Natural killer cell (primary cell): ENCODE results near the gene TPD52L2. TPM values are rescaled to one million over a fixed set of nuclear protein-coding genes. Genes with fewer than 3 reads are reported as not detected.

Source experiments
- ATAC-seq, 3 donors: fragments of 150-1000 bp in 2 of 3; fragments of 200-7000 bp in 1 of 3; cut with Tn5 transposase; 1 replicate in 1 of 3; 2 replicates in 2 of 3; pipeline ENCODE4 v1.10.0; 2021; ENCODE audit warnings: mild to moderate bottlenecking in 2 of 3, moderate library complexity in 2 of 3
- DNase-seq, 2 donors: peaks; one replicate each; pipeline versions ENCODE4 v3.0.0 to v3.0.0-alpha.2; 2013 to 2021; ENCODE audit warnings: mixed read lengths in 1 of 2
- H3K27ac ChIP-seq: one replicate; pipeline ENCODE4 v1.5.1; 2013; ENCODE audit warnings: mild to moderate bottlenecking, low read length
- H3K27me3 ChIP-seq: one replicate; pipeline ENCODE4 v1.6.1; 2013; ENCODE audit warnings: low read length; ENCODE audit not compliant: control insufficient read depth, insufficient read depth
- H3K36me3 ChIP-seq: one replicate; pipeline ENCODE4 v1.6.1; 2013; ENCODE audit warnings: low read length; ENCODE audit not compliant: control insufficient read depth, insufficient read depth
- H3K4me1 ChIP-seq: one replicate; pipeline ENCODE4 v1.6.1; 2013; ENCODE audit warnings: low read length; ENCODE audit not compliant: control insufficient read depth, insufficient read depth
- H3K4me3 ChIP-seq: one replicate; pipeline ENCODE4 v1.5.1; 2013; ENCODE audit warnings: low read length
- H3K9me3 ChIP-seq: one replicate; pipeline ENCODE4 v1.6.1; 2013; ENCODE audit warnings: low read length; ENCODE audit not compliant: control insufficient read depth, insufficient read depth
- H3K27ac Mint-ChIP-seq, 2 donors: one replicate each; pipeline ENCODE4 v1.8.0; 2022; ENCODE audit warnings: mild to moderate bottlenecking in 2 of 2, mixed read lengths in 2 of 2, moderate library complexity in 1 of 2
- H3K27me3 Mint-ChIP-seq, 2 donors: one replicate each; pipeline ENCODE4 v1.8.0; 2022; ENCODE audit warnings: low read depth in 2 of 2, mixed read lengths in 2 of 2
- H3K36me3 Mint-ChIP-seq: one replicate; pipeline ENCODE4 v1.8.0; 2022; ENCODE audit warnings: mixed read lengths
- H3K4me1 Mint-ChIP-seq, 2 donors: one replicate each; pipeline ENCODE4 v1.8.0; 2022; ENCODE audit warnings: mixed read lengths in 2 of 2
- H3K4me3 Mint-ChIP-seq: one replicate; pipeline ENCODE4 v1.8.0; 2022; ENCODE audit warnings: mild to moderate bottlenecking, moderate library complexity, mixed read lengths
- H3K9me3 Mint-ChIP-seq, 2 donors: one replicate each; pipeline ENCODE4 v1.8.0; 2022; ENCODE audit warnings: mixed read lengths in 2 of 2
- WGBS: methylation state at CpG from one replicate; pipeline ENCODE4 v1.1.7; 2013; ENCODE audit warnings: missing lambda C conversion rate; ENCODE audit not compliant: insufficient coverage; 5-methylcytosine and 5-hydroxymethylcytosine counted together
- intact Hi-C: fragments of 100-400 bp; cut with micrococcal nuclease; formaldehyde crosslinking; loops from one replicate; pipeline ENCODE4 v1.14.2; 2022
- total RNA-seq, 4 donors: library from RNA; stranded (reverse); fragments of 120-200 nt in 1 of 4; gene quantifications; one replicate each; pipeline versions ENCODE4 v1.2.3 to v1.2.4, GENCODE V29; 2013 to 2022
- TF ChIP-seq, protein P1 (sequence below): fragments of 200-600 bp; IDR thresholded peaks from one replicate; pipeline ENCODE4 v1.8.0; 2022; ENCODE audit warnings: antibody characterized with exemption

Gene TPD52L2
- total RNA-seq, 3 donors from 2014 or later (not counting 1 experiment from before 2014, with no cell fraction given): 36.8 to 47.2 (median 45.1) TPM

DNA sequence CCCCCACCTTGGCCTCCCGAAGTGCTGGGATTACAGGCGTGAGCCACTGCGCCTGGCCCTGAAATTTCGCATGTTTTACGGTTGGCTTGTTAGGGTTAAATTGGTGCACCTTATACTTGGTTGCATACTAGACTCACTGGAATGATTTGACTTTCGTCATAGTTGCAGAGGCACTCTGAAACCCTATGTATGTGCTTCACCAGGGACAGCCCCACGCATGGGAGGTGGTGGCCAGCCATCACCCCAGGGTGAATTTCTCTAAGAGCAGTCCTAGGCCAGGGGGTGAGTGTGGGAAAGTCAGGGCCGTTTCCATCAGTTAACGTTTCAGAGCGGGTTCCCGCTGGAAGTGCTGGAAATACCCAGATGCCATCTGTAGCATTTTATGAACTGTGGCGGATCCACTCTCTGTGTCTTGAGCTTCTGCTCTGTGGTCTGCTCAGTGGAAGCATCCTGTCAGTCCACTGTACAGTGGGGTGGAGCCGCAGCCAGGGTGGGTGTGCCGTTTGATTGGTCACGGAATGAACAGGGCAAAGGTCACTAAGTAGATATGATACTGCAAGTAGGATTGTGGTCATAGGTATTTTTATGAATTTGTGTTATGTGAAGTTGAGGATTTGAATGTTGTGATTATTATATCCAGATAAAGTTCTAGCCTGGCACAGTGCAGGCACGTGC lies 43.1 kb downstream of the TPD52L2 start:
- WGBS: 91% methylated on average over 16 of the region's 16 CpGs
- Mint-ChIP-seq H3K27ac (peak overlapping the region; percentile 37 to 62), H3K9me3 (no peaks in the 10 kb centered on the region), H3K4me1 (peaks cover 42 to 47% of the 10 kb centered on the region in 2 donors), H3K4me3 (no peak overlapping the region), H3K36me3 (no peaks in the 10 kb centered on the region), H3K27me3 (no peaks in the 10 kb centered on the region)
- H3K36me3 ChIP-seq: no peaks in the 10 kb centered on the region
- no peak for ATAC-seq
- H3K27ac ChIP-seq: no peak overlapping the region
- H3K27me3 ChIP-seq: no peaks in the 10 kb centered on the region
- TF ChIP-seq, protein P1, sequence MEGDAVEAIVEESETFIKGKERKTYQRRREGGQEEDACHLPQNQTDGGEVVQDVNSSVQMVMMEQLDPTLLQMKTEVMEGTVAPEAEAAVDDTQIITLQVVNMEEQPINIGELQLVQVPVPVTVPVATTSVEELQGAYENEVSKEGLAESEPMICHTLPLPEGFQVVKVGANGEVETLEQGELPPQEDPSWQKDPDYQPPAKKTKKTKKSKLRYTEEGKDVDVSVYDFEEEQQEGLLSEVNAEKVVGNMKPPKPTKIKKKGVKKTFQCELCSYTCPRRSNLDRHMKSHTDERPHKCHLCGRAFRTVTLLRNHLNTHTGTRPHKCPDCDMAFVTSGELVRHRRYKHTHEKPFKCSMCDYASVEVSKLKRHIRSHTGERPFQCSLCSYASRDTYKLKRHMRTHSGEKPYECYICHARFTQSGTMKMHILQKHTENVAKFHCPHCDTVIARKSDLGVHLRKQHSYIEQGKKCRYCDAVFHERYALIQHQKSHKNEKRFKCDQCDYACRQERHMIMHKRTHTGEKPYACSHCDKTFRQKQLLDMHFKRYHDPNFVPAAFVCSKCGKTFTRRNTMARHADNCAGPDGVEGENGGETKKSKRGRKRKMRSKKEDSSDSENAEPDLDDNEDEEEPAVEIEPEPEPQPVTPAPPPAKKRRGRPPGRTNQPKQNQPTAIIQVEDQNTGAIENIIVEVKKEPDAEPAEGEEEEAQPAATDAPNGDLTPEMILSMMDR: no peak
- intact Hi-C loops: loop anchor here (5.0 kb wide), 1 partner anchor 64 kb away; no protein-coding TSS in a partner anchor
- no peaks in the 10 kb centered on the region for H3K9me3 ChIP-seq
- peaks cover 30% of the 10 kb centered on the region for H3K4me1 ChIP-seq
- no peak overlapping the region for H3K4me3 ChIP-seq
- DNase-seq: no peak

DNA sequence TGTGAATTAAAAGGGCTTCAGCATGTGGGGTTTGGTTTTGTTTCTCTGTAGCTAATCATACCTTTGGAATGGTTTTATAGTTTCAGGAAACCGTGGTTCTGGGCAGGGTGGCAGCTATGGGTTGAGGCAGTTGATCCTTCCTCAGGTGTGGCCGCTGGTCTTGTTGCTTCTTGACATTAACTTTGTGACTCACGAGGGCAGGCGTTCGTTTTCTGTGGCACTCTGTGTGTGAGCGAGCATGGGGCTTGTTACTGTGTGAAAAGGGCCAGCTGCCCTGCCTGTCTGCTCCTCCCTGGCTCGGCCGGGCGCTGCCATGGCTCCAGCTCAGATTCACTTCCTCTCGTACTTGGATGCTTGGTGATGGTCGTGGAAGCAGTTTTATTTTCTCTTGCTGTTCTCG lies 46.1 kb downstream of the TPD52L2 start:
- peaks cover 0 to 2% of the 10 kb centered on the region in 2 donors for H3K9me3 Mint-ChIP-seq
- peak overlapping the region; percentile 68 to 74 for H3K27ac Mint-ChIP-seq
- intact Hi-C loops: loop anchor here (5.0 kb wide), 1 partner anchor 126 kb away; the partner anchor contains the start of gene C20orf204
- TF ChIP-seq, protein P1: no peak
- peaks cover 39 to 42% of the 10 kb centered on the region in 2 donors for H3K4me1 Mint-ChIP-seq
- no peak for DNase-seq
- 59% methylated on average over 12 of the region's 12 CpGs for WGBS
- H3K4me3 Mint-ChIP-seq: no peak overlapping the region
- no peaks in the 10 kb centered on the region for H3K36me3 Mint-ChIP-seq
- no peak overlapping the region for H3K4me3 ChIP-seq
- no peaks in the 10 kb centered on the region for H3K27me3 ChIP-seq
- H3K27me3 Mint-ChIP-seq: no peaks in the 10 kb centered on the region
- peaks cover 6% of the 10 kb centered on the region for H3K9me3 ChIP-seq
- ATAC-seq: no peak
- H3K36me3 ChIP-seq: no peaks in the 10 kb centered on the region
- H3K4me1 ChIP-seq: peaks cover 19% of the 10 kb centered on the region
- no peak overlapping the region for H3K27ac ChIP-seq

DNA sequence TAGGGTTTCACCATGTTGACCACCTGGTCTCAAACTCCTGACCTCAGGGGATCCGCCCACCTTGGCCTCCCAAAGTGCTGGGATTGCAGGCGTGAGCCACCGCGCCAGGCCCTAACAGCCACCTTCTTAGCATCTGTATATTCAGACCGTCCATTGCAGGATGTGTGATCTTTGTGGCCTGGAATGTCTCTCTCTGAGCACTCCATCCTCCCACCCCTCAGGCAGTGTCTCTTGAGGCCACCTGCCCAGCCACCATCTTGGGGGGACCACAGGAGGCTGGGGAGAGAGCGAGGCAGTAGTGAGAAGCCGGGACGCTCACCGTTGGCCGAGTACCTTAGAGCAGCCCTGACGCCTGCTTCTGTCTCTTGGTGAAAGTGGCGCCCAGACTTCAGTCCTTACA lies 48.7 kb downstream of the TPD52L2 start:
- WGBS: 92% methylated on average over 12 of the region's 12 CpGs
- TF ChIP-seq, protein P1: no peak
- Histone ChIP-seq H3K4me3 (no peak overlapping the region), H3K9me3 (peaks cover 14% of the 10 kb centered on the region), H3K4me1 (peaks cover 19% of the 10 kb centered on the region), H3K27me3 (no peaks in the 10 kb centered on the region), H3K36me3 (peaks cover 8% of the 10 kb centered on the region), H3K27ac (no peak overlapping the region)
- intact Hi-C loops: loop anchor here (5.0 kb wide), 1 partner anchor 124 kb away; the partner anchor contains the start of gene C20orf204
- no peaks in the 10 kb centered on the region for H3K27me3 Mint-ChIP-seq
- no peak overlapping the region for H3K4me3 Mint-ChIP-seq
- DNase-seq (no peak), ATAC-seq (no peak)
- peaks cover 31 to 38% of the 10 kb centered on the region in 2 donors for H3K4me1 Mint-ChIP-seq
- peaks cover 0 to 3% of the 10 kb centered on the region in 2 donors for H3K9me3 Mint-ChIP-seq
- H3K36me3 Mint-ChIP-seq: no peaks in the 10 kb centered on the region
- no peak overlapping the region for H3K27ac Mint-ChIP-seq
